Activated CD8-positive, alpha-beta T cell treated with anti-CD3 and anti-CD28 coated beads for 36 hours (primary cell): Measurements from ENCODE around the gene CRELD2. TPM values are rescaled to one million over a fixed set of nuclear protein-coding genes. Genes with fewer than 3 reads are reported as not detected.

ENCODE experiments used
- ATAC-seq: fragments of 200-7000 bp; cut with Tn5 transposase; one replicate; pipeline ENCODE4 v1.10.0; 2021; ENCODE audit warnings: mild to moderate bottlenecking, moderate library complexity
- CTCF ChIA-PET: fragments of 350-600 bp; sonication (Branson Sonifier 250); formaldehyde crosslinking; loops from one replicate; lab custom pipeline; 2021; ENCODE audit warnings: antibody characterized with exemption; lab: Charles Lee
- POLR2A ChIA-PET: fragments of 350-600 bp; sonication (Branson Sonifier 250); formaldehyde crosslinking; loops from one replicate; lab custom pipeline; 2021; ENCODE audit warnings: antibody characterized with exemption; lab: Charles Lee
- DNase-seq: peaks from one replicate; pipeline ENCODE4 v3.0.0-alpha.2; 2020
- H3K27ac Mint-ChIP-seq: one replicate; pipeline ENCODE4 v1.8.0; 2021; ENCODE audit warnings: mild to moderate bottlenecking, mixed read lengths
- H3K27me3 Mint-ChIP-seq: one replicate; pipeline ENCODE4 v1.8.0; 2021; ENCODE audit warnings: mixed read lengths
- H3K36me3 Mint-ChIP-seq: one replicate; pipeline ENCODE4 v1.8.0; 2021; ENCODE audit warnings: low read depth, mixed read lengths
- H3K4me1 Mint-ChIP-seq: one replicate; pipeline ENCODE4 v1.8.0; 2021; ENCODE audit warnings: low read depth, mixed read lengths
- H3K4me3 Mint-ChIP-seq: one replicate; pipeline ENCODE4 v1.8.0; 2021; ENCODE audit warnings: mild to moderate bottlenecking, moderate library complexity, mixed read lengths
- H3K9me3 Mint-ChIP-seq: one replicate; pipeline ENCODE4 v1.8.0; 2021; ENCODE audit warnings: mixed read lengths
- intact Hi-C: fragments of 100-400 bp; cut with micrococcal nuclease; formaldehyde crosslinking; loops from one replicate; pipeline ENCODE4 v1.10.0; 2022
- total RNA-seq, 2 experiments: library from RNA; stranded (reverse); gene quantifications; one replicate each; pipeline ENCODE4 v1.2.3, GENCODE V29; 2021
- TF ChIP-seq, protein P1 (sequence below): fragments of 200-600 bp; IDR thresholded peaks from one replicate; pipeline ENCODE4 v1.8.0; 2022; ENCODE audit warnings: antibody characterized with exemption, mild to moderate bottlenecking

The CRELD2 gene
- total RNA-seq, 2 experiments from 2014 or later, result 26.1 to 28.2 TPM

DNA sequence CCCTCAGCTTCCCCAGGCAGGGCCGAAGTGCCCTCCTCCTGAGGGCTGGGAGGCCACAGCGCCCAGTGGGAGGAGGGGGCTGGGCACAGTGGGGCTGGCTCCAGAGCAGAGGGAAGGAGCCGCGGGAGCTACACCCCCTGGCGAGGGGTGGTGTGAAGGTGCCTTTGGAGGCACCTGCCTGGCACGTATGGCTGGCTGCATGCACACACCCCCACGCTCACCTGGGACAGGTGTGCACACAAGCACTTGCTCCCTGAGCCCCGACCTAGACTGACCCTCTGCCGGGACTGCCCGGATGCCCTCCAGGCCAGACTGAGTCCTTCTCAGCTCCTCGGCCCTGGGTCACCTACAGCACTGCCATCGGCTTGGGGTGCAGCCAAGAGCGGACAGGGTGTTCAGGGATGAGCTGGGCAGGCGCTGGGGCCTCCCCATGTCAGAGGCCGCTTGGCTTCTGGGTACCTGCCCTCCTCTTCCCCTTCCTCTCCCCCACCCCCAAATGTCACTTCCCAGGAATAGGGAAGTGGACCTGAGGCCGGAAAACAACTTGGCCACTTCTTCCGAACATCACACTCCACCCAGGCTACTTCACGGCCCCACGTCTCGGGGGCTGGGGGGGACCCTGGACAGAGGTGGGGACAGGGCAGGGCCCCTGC lies 34.7 kb downstream of the CRELD2 start:
- intact Hi-C loops, result no loop called here
- TF ChIP-seq, protein P1, sequence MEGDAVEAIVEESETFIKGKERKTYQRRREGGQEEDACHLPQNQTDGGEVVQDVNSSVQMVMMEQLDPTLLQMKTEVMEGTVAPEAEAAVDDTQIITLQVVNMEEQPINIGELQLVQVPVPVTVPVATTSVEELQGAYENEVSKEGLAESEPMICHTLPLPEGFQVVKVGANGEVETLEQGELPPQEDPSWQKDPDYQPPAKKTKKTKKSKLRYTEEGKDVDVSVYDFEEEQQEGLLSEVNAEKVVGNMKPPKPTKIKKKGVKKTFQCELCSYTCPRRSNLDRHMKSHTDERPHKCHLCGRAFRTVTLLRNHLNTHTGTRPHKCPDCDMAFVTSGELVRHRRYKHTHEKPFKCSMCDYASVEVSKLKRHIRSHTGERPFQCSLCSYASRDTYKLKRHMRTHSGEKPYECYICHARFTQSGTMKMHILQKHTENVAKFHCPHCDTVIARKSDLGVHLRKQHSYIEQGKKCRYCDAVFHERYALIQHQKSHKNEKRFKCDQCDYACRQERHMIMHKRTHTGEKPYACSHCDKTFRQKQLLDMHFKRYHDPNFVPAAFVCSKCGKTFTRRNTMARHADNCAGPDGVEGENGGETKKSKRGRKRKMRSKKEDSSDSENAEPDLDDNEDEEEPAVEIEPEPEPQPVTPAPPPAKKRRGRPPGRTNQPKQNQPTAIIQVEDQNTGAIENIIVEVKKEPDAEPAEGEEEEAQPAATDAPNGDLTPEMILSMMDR, result no peak
- Mint-ChIP-seq H3K9me3 (no peaks in the 10 kb centered on the region), H3K27me3 (no peaks in the 10 kb centered on the region), H3K4me1 (peaks cover 4% of the 10 kb centered on the region), H3K4me3 (no peak overlapping the region), H3K36me3 (no peaks in the 10 kb centered on the region), H3K27ac (no peak overlapping the region)
- CTCF ChIA-PET, result no interaction called here
- ATAC-seq (no peak), DNase-seq (no peak)
- POLR2A ChIA-PET, result no interaction called here

DNA sequence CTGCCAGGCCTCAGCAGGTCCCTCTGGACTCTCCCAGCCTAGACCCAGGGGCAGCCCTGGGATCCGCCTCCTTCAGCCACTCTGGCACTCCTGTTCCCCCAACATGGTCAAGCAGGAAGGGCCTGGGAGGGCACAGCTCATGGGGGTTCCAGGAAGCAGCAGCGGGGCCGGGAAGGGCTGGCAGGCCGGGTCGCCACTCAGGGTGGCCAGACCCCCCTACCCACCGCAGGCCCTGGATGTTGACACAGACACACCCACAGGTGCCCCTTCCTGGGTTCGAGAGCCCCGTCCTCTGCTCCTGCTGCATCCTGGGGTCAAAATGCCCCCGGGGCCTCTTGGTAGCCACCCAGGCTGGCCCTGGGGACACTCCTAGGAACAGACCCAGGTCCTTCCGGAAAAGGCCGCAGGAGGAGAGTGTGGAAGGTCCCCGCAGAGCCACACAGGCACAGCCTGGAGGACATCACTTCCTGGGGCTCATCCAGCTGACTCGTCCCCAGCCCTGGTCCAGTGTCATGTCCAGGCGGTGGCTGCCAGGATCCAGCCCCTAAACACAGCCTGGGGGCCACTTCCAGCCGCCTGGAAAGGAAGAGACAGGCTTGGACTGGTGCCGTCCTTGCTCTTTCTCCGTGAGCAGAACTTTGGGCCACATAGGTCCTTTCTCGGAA lies 35.4 kb downstream of the CRELD2 start:
- ATAC-seq (no peak), DNase-seq (no peak)
- H3K36me3 Mint-ChIP-seq, result no peaks in the 10 kb centered on the region
- H3K27me3 Mint-ChIP-seq, result no peaks in the 10 kb centered on the region
- no peak overlapping the region for H3K4me3 Mint-ChIP-seq
- intact Hi-C loops, result no loop called here
- no peak overlapping the region for H3K27ac Mint-ChIP-seq
- CTCF ChIA-PET, result no interaction called here
- no peaks in the 10 kb centered on the region for H3K9me3 Mint-ChIP-seq
- POLR2A ChIA-PET, result interaction anchor here (1.9 kb wide), 1 partner anchor 64 kb away, joined by 4 read pairs; no protein-coding TSS in a partner anchor
- H3K4me1 Mint-ChIP-seq, result peaks cover 5% of the 10 kb centered on the region
- TF ChIP-seq, protein P1, result no peak

DNA sequence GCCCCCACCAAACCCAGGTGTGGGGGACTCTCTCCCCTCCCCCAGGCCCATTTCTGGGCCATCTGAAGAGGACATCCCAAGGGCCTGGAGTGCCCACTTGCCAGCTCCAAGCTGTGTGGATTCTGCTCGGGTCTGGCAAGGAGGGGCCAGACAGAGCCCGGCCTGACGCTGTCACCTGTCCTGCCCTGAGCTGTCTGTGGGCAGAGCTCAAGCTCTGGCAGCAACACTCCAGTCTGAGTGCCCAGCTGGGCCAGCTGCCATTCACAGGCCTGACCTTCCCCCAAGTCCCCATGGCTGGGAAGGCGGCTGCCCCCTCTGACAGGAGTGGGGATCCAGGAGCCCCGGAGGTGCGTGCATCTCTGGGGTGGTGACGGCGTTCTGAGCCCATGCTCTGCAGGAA lies 35.9 kb downstream of the CRELD2 start:
- Mint-ChIP-seq H3K9me3 (no peaks in the 10 kb centered on the region), H3K27me3 (no peaks in the 10 kb centered on the region), H3K36me3 (no peaks in the 10 kb centered on the region), H3K4me3 (no peak overlapping the region), H3K27ac (no peak overlapping the region), H3K4me1 (peaks cover 10% of the 10 kb centered on the region)
- no peak for ATAC-seq
- no peak for DNase-seq
- ChIA-PET POLR2A (interaction anchor here (1.9 kb wide), 1 partner anchor 64 kb away, joined by 4 read pairs; no protein-coding TSS in a partner anchor), CTCF (interaction anchor here (1.4 kb wide), 1 partner anchor 25 kb away, joined by 3 read pairs; no protein-coding TSS in a partner anchor)
- TF ChIP-seq, protein P1, result no peak
- intact Hi-C loops, result no loop called here

DNA sequence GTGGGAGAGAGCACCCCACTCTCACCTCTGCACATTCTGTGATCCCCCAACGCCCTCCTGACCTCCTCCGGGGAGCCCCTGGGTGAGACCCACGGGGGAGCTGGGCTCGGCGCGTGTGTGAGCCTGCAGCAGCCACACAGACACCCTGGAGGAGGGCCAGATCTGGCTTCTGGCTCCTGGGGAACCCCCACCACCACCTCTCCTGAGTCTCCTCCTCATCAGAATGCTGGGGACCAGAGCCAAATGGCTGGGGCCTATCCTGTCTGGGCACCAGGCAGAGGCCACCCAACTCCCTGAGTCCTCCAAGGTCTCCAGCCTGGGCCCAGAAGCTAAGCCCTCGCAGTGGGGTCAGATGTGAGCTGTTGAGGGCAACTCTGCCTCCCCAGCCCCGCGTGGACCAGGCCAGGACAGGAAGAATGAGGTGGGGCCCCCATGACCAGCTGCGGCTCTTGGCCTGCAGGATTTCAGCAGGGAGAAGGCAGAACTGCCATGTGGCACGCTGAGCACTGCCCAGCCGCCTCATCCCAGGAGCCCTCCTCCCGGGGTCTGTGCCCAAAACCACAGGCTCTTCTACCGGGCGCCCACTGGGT lies 36.7 kb downstream of the CRELD2 start:
- ATAC-seq (no peak), DNase-seq (no peak)
- no peak overlapping the region for H3K27ac Mint-ChIP-seq
- peaks cover 10% of the 10 kb centered on the region for H3K4me1 Mint-ChIP-seq
- no peak overlapping the region for H3K4me3 Mint-ChIP-seq
- CTCF ChIA-PET, result interaction anchor here (1.0 to 1.4 kb wide), 2 partner anchors 24 to 187 kb away, joined by 3 read pairs; no protein-coding TSS in a partner anchor
- H3K9me3 Mint-ChIP-seq, result no peaks in the 10 kb centered on the region
- POLR2A ChIA-PET, result interaction anchor here (0.9 to 1.9 kb wide), 2 partner anchors 9 to 63 kb away, joined by 4 read pairs; no protein-coding TSS in a partner anchor
- intact Hi-C loops, result no loop called here
- no peaks in the 10 kb centered on the region for H3K36me3 Mint-ChIP-seq
- H3K27me3 Mint-ChIP-seq, result no peaks in the 10 kb centered on the region
- TF ChIP-seq, protein P1, result no peak
